Measurements from ENCODE around the gene CNOT6L.
A peak's percentile ranks its signal among the peaks of the same experiment; 100 is the strongest.

CNOT6L gene

GRCh38 chr4:77845929-77846328 is 26.8 kb upstream of the CNOT6L start:
- Histone ChIP-seq H3K4me1 (ENCODE audit: control insufficient read depth, insufficient read depth, low read length) (no peaks in the 10 kb centered on the region), H3K36me3 (ENCODE audit: control insufficient read depth, insufficient read depth, low read length) (no peaks in the 10 kb centered on the region), H3K27me3 (ENCODE audit: control insufficient read depth, insufficient read depth, low read length) (no peaks in the 10 kb centered on the region), H3K27ac (ENCODE audit: low read depth, low read length) (no peak overlapping the region), H3K4me3 (ENCODE audit: low read length) (no peak overlapping the region), H3K9ac (ENCODE audit: low read length) (no peak overlapping the region)

GRCh38 chr4:77845400-77845799 is 26.2 kb upstream of the CNOT6L start:
- H3K36me3 ChIP-seq (ENCODE audit: control insufficient read depth, insufficient read depth, low read length) = no peaks in the 10 kb centered on the region
- H3K27ac ChIP-seq (ENCODE audit: low read depth, low read length) = no peak overlapping the region
- H3K4me3 ChIP-seq (ENCODE audit: low read length) = no peak overlapping the region
- no peaks in the 10 kb centered on the region for H3K4me1 ChIP-seq (ENCODE audit: control insufficient read depth, insufficient read depth, low read length)
- H3K9ac ChIP-seq (ENCODE audit: low read length) = no peak overlapping the region
- no peaks in the 10 kb centered on the region for H3K27me3 ChIP-seq (ENCODE audit: control insufficient read depth, insufficient read depth, low read length)

GRCh38 chr4:77844363-77844762 is 25.2 kb upstream of the CNOT6L start:
- Histone ChIP-seq H3K36me3 (ENCODE audit: control insufficient read depth, insufficient read depth, low read length) (no peaks in the 10 kb centered on the region), H3K27me3 (ENCODE audit: control insufficient read depth, insufficient read depth, low read length) (no peaks in the 10 kb centered on the region), H3K9ac (ENCODE audit: low read length) (no peak overlapping the region), H3K4me3 (ENCODE audit: low read length) (no peak overlapping the region), H3K4me1 (ENCODE audit: control insufficient read depth, insufficient read depth, low read length) (no peaks in the 10 kb centered on the region), H3K27ac (ENCODE audit: low read depth, low read length) (no peak overlapping the region)

GRCh38 chr4:77843628-77844027 is 24.5 kb upstream of the CNOT6L start:
- Histone ChIP-seq H3K27me3 (ENCODE audit: control insufficient read depth, insufficient read depth, low read length) (no peaks in the 10 kb centered on the region), H3K36me3 (ENCODE audit: control insufficient read depth, insufficient read depth, low read length) (no peaks in the 10 kb centered on the region), H3K4me3 (ENCODE audit: low read length) (no peak overlapping the region), H3K27ac (ENCODE audit: low read depth, low read length) (no peak overlapping the region), H3K4me1 (ENCODE audit: control insufficient read depth, insufficient read depth, low read length) (no peaks in the 10 kb centered on the region), H3K9ac (ENCODE audit: low read length) (no peak overlapping the region)

- no peak overlapping the region for H3K27ac ChIP-seq (ENCODE audit: low read depth, low read length)
- no peak overlapping the region for H3K9ac ChIP-seq (ENCODE audit: low read length)
- H3K27me3 ChIP-seq (ENCODE audit: control insufficient read depth, insufficient read depth, low read length) = no peaks in the 10 kb centered on the region
- H3K4me1 ChIP-seq (ENCODE audit: control insufficient read depth, insufficient read depth, low read length) = no peaks in the 10 kb centered on the region
- H3K36me3 ChIP-seq (ENCODE audit: control insufficient read depth, insufficient read depth, low read length) = no peaks in the 10 kb centered on the region
- H3K4me3 ChIP-seq (ENCODE audit: low read length) = no peak overlapping the region
These were observed 15.2 kb upstream of the CNOT6L start for GRCh38 chr4:77834403-77834802.

GRCh38 chr4:77833126-77833724 is 14.1 kb upstream of the CNOT6L start:
- Histone ChIP-seq H3K4me1 (ENCODE audit: control insufficient read depth, insufficient read depth, low read length) (no peaks in the 10 kb centered on the region), H3K27me3 (ENCODE audit: control insufficient read depth, insufficient read depth, low read length) (no peaks in the 10 kb centered on the region), H3K4me3 (ENCODE audit: low read length) (no peak overlapping the region), H3K36me3 (ENCODE audit: control insufficient read depth, insufficient read depth, low read length) (no peaks in the 10 kb centered on the region), H3K9ac (ENCODE audit: low read length) (no peak overlapping the region), H3K27ac (ENCODE audit: low read depth, low read length) (no peak overlapping the region)

- no peak overlapping the region for H3K27ac ChIP-seq (ENCODE audit: low read depth, low read length)
- H3K9ac ChIP-seq (ENCODE audit: low read length) = no peak overlapping the region
- no peak overlapping the region for H3K4me3 ChIP-seq (ENCODE audit: low read length)
- H3K36me3 ChIP-seq (ENCODE audit: control insufficient read depth, insufficient read depth, low read length) = no peaks in the 10 kb centered on the region
- no peaks in the 10 kb centered on the region for H3K27me3 ChIP-seq (ENCODE audit: control insufficient read depth, insufficient read depth, low read length)
- H3K4me1 ChIP-seq (ENCODE audit: control insufficient read depth, insufficient read depth, low read length) = no peaks in the 10 kb centered on the region
These were observed 8.2 kb upstream of the CNOT6L start for GRCh38 chr4:77827343-77827742.

GRCh38 chr4:77826275-77826674 is 7.1 kb upstream of the CNOT6L start:
- Histone ChIP-seq H3K27ac (ENCODE audit: low read depth, low read length) (no peak overlapping the region), H3K4me1 (ENCODE audit: control insufficient read depth, insufficient read depth, low read length) (peaks cover under 1% of the 10 kb centered on the region), H3K4me3 (ENCODE audit: low read length) (no peak overlapping the region), H3K9ac (ENCODE audit: low read length) (no peak overlapping the region), H3K27me3 (ENCODE audit: control insufficient read depth, insufficient read depth, low read length) (no peaks in the 10 kb centered on the region), H3K36me3 (ENCODE audit: control insufficient read depth, insufficient read depth, low read length) (no peaks in the 10 kb centered on the region)

GRCh38 chr4:77821775-77822174 is 2.6 kb upstream of the CNOT6L start:
- no peak overlapping the region for H3K27ac ChIP-seq (ENCODE audit: low read depth, low read length)
- no peak overlapping the region for H3K4me3 ChIP-seq (ENCODE audit: low read length)
- no peaks in the 10 kb centered on the region for H3K36me3 ChIP-seq (ENCODE audit: control insufficient read depth, insufficient read depth, low read length)
- H3K27me3 ChIP-seq (ENCODE audit: control insufficient read depth, insufficient read depth, low read length) = no peaks in the 10 kb centered on the region
- peaks cover 10% of the 10 kb centered on the region for H3K4me1 ChIP-seq (ENCODE audit: control insufficient read depth, insufficient read depth, low read length)
- no peak overlapping the region for H3K9ac ChIP-seq (ENCODE audit: low read length)

GRCh38 chr4:77820649-77821561 is 1.7 kb upstream of the CNOT6L start:
- H3K9ac ChIP-seq (ENCODE audit: low read length) = peak overlapping the region; percentile 25

GRCh38 chr4:77819843-77820648 is 878 bp upstream of the CNOT6L start:
- H3K4me3 ChIP-seq (ENCODE audit: low read length) = peak overlapping the region; percentile 77
- no peaks in the 10 kb centered on the region for H3K27me3 ChIP-seq (ENCODE audit: control insufficient read depth, insufficient read depth, low read length)
- peak overlapping the region; percentile 98 for H3K9ac ChIP-seq (ENCODE audit: low read length)
- no peaks in the 10 kb centered on the region for H3K36me3 ChIP-seq (ENCODE audit: control insufficient read depth, insufficient read depth, low read length)
- H3K4me1 ChIP-seq (ENCODE audit: control insufficient read depth, insufficient read depth, low read length) = peaks cover 10% of the 10 kb centered on the region
- peak overlapping the region; percentile 94 for H3K27ac ChIP-seq (ENCODE audit: low read depth, low read length)

More at GRCh38 chr4:77820649-77821561, 1.7 kb upstream of the CNOT6L start:
- Histone ChIP-seq H3K4me3 (ENCODE audit: low read length) (peak overlapping the region; percentile 77), H3K4me1 (ENCODE audit: control insufficient read depth, insufficient read depth, low read length) (peaks cover 10% of the 10 kb centered on the region), H3K36me3 (ENCODE audit: control insufficient read depth, insufficient read depth, low read length) (no peaks in the 10 kb centered on the region), H3K27ac (ENCODE audit: low read depth, low read length) (peak overlapping the region; percentile 94), H3K27me3 (ENCODE audit: control insufficient read depth, insufficient read depth, low read length) (no peaks in the 10 kb centered on the region)

- Histone ChIP-seq H3K27me3 (ENCODE audit: control insufficient read depth, insufficient read depth, low read length) (no peaks in the 10 kb centered on the region), H3K4me1 (ENCODE audit: control insufficient read depth, insufficient read depth, low read length) (peaks cover 10% of the 10 kb centered on the region), H3K36me3 (ENCODE audit: control insufficient read depth, insufficient read depth, low read length) (no peaks in the 10 kb centered on the region), H3K27ac (ENCODE audit: low read depth, low read length) (peak overlapping the region; percentile 94), H3K4me3 (ENCODE audit: low read length) (peak overlapping the region; percentile 79), H3K9ac (ENCODE audit: low read length) (peak overlapping the region; percentile 98)
These were observed 255 bp upstream of the CNOT6L start for GRCh38 chr4:77819404-77819842.

Measured in rectal smooth muscle tissue (tissue), 1 donor.